Stimulated activated CD8-positive, alpha-beta memory T cell treated with anti-CD3 and anti-CD28 coated beads, Interleukin-15, amount 100 ng/mL, for 24 hours (primary cell): ENCODE results near the gene KAZN.

ENCODE experiments used
- DNase-seq: peaks from one replicate; pipeline ENCODE4 v3.0.0-alpha.2; 2020; ENCODE audit warnings: low read depth

The KAZN gene

DNA sequence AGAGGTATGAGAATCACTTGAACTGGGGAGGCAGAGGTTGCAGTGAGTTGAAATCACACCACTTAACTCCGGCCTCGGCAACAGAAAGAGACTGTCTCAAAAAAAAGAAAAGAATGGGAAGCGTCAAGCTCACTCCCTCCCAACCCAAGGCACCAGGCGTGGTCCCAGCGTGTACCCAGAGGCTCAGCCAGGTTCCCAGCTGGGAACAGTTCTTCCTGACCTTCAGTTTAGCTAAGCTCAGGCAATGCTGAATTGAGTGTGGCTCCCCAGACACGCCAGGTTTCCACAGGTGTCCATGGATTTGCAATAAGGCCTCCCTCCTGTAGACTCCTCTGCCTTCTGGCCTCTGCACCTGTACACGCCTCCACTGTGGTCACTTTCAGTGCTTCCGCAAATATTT is 414.3 kb downstream of the KAZN start:
- DNase-seq: no peak

DNA sequence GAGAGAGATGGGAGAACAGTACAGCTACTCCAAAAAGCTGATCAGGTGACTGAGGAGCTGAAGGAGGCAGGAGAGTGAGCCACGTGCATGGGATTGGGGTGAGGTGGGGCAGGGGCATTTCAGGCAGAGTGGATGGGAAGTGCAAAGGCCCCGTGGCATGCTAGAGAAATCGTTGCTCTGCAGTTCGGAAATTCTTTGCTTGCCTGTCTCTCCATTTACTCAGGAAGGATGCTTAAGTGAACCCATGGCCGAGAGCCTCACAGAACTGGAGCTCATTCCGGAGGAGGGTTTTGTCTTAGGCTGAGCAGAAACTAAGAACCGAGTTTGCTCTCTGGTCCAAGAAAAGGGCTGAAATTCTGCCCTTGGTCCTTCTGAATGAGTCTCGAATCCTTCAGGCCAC is 415.3 kb downstream of the KAZN start:
- DNase-seq: no peak

DNA sequence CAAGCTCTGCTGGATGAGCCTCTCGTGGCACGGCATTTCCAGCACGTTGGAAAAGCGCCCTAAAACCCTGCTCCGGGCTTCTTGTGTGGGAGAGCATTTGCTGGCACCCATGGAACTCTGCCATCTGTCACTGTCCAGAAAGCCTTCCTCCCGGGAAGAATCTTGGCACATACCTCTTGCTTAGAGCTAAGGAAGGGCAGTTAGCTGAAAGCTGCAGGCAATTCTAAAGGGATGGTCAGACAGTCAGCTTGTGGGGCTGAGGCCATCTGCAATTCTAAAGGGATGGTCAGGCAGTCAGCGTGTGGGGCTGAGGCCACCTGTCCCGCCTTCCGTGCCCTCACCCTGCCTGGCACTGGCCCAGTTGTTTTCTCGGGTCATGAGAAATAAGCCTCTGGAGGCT is 416.0 kb downstream of the KAZN start:
- DNase-seq: no peak

DNA sequence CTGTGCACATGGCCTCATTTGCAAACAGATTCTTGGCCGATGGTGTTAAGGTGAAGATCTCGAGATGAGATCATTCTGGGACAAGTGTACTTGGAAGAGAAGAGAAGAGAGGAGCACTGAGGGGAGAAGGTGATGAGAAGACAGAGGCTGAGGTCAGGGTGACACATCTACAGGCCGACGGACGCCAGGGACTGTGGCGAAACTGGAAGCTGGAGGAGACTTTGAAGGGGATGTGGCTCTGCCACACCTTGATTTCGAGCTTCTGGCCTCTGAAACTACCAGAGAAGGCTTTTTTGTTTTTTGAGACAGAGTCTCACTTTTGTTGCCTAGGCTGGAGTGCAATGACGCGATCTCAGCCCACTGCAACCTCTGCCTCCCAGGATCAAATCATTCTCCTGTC is 417.5 kb downstream of the KAZN start:
- no peak for DNase-seq

DNA sequence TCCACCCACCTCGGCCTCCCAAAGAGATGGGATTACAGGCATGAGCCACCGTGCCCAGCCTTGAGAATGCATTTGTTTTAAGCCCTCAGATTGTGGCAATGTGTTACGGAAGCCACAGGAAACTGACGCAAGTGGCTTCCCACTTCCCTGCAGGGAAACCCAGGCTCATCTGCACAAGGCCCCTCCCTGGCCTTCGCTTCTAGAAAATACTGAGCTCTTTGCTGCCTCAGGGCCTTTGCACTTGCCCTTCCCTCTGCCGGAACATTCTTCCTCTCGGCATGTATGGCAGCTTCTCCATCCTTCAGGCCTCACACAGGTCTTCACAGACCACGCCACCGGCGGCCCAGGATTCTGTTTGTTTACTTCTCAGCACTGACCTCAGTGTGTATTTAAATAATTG is 418.0 kb downstream of the KAZN start:
- no peak for DNase-seq

DNA sequence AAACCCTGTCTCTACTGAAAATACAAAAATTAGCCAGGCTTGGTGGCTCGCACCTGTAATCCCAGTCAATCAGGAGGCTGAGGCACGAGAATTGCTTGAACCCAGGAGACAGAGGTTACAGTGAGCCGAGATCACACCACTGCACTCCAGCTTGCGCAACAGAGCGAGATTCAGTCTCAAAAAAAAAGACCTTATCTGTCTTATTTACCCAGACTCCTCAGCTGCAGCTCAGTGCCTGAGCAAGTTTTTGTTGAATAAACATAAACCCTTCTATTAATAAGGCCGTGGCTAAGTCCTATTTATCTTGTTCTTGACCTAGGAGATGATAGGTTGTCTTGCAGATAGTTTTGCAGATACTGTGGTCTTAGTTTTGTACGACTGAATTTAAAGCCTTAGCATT is 418.6 kb downstream of the KAZN start:
- no peak for DNase-seq

DNA sequence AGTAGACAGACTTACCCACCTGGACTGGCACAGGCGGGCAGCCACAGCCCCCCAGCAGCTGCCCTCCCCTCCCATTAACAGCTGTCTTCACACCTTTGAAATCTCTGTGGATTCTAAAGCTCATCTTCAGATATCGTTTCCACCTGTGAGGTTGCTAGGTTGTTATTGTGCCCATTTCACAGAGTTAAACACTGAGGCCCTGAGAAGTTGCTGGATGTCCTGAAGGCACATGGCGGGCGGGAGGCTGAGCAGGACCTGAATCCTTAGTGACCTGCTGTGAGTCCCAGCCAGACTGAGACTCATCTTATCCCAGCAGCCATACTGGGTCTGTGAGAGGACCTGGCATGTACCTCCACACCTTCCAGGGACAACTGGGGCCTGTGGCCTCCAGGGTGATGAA is 420.3 kb downstream of the KAZN start:
- DNase-seq: no peak

DNA sequence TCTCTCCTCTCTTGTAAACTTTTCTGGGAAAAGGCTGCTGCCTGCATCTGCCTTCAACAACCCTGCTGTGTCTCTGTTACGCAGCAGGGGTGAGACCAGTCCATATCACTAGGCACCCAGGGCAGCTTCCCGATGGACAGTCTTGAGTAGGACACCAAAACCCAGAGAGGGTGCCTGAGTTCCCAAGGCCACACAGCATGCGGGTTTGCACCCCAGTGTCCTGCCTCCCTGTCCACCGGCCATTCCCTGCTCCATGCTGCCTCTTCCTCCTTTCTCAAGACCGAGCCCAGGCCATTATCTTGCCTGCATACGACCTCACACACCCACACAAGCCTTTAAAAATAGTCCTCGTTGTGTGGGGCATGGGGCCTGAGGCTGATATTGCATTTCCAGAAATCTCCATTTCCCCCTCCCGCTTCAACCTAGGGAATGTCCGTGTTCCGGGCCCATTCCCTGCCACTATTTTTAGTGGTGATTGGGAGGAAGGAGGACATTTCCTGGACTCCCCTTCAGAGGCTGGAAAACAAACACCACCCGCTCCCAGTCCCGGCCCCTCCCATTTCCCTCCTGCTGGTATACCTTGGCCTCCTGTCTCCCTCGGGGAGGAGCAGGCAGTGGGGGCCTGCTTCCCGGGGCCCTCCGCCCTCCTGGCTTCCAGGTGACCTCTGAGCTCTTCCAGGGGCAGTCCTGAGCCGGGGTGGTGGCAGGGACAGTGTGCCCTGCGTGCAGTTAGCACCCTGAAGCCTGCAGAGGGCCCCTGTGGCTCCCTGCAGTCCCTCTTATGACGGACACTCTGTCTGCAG is 422.7 kb downstream of the KAZN start:
- DNase-seq: no peak

DNA sequence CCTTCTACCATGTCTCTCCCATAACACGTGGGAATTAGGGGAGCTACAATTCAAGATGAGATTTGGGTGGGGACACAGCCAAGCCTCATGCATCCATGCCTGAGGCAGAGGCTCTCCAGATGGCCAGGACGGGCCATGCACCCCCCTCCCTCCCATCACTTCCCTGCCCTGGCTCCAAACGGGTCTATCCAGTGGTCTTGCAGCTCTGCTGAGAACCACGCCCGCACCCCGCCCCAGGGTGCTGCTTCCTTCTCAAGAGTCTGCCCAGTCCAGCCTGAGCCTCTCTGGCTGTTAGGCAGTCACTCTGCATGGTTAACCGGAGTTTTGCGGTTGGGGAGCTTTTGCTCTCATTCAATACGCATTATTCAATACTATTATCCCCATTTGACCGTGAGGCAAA is 423.6 kb downstream of the KAZN start:
- DNase-seq: no peak

DNA sequence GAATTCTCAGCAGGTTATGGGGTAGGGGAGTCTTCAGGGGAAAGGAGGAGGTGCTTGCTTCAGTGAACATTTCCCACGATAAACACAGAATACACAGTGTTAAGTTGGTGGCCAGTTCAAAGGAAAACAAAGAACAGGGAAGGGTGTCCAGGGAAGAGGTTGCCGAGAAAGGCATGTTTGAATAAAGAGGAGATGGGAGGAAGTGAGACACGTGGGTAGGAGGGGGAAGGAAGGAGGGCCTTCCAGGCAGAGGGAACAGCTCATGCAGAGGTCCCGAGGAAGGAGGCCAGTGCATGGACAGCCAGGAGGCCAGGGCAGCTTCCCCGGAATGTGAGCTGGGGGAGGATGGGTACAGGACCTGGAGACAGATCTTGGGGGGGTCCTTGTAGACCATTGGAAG is 424.7 kb downstream of the KAZN start:
- DNase-seq: no peak

DNA sequence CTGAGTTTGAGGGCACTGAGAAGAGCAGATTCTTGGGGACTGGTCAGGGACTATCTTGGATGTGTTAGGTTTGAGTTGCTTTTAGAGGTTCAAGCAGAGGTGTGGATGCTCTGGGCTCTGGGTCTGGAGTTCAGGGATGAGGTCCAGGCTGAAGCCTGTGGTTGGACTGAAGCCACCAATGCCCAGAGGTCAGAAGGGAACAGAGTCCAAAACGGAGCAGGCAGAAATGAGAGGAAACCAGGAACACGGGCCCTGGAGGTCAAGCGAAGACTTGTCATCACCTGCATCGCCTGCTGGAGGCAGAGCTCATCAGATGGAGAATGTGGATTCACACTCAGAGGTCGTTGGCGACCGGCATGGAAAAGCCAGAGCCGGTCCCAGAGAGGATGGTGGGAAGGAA is 425.5 kb downstream of the KAZN start:
- no peak for DNase-seq

DNA sequence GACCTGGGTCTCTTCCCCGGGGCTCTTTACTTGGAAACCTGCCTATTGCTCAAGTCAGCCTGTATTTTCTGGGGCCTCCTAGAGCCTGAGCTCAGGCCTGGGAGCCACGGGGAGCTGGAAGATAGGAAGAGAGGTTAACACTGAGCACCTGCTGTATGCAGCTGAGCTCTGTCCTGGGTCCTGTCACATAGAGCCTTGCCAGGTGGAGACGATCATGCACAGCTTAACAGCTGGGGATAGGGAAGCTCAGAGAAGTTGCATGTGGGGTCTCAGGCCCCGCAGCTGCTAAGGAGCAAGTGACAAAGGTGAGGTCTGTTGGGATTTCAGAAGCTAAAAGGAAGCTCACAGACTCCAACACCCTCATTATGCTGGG is 427.6 kb downstream of the KAZN start:
- DNase-seq: no peak

DNA sequence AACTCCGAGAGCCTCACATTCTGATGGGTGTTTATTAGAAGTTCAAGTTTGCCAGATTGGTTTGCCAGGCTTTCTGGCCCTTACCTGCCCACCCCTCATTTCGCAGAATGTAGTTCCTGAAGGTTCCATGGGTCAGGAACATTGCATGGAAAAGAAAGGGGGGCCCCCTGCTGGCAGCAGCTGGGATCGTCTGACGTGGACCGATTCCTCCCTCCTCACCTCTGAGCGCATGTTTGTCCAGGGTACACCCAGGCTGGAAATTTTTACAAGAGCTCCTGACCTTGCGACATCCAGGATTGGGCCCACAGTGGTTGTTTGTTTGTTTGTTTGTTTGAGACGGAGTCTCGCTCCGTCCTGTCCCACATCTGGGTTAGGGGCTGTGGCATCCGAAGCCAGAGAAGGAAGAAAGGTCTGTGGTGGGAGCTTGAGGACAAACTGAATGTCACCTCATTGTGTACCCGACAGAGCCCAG is 429.1 kb downstream of the KAZN start:
- peak; percentile 20 for DNase-seq

DNA sequence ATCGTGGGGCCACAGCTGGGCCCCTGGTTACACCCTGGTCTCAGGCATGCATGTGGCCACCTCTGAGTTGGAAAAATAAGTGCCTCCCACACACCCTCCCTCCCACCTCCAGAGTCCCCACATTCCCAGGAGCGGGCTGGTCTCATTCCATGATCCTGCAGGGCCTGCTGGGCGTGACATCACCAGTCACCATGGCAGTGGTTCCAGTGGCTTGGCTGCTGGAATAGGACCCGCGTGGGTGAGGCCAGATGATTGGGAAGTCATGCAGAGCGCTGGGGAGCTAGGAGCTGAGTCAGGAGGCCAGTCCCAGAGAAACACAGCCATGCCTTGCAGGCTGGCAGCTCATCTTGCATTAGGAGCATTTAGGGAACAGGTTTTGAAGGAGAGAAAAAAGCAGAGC is 429.6 kb downstream of the KAZN start:
- DNase-seq: no peak

DNA sequence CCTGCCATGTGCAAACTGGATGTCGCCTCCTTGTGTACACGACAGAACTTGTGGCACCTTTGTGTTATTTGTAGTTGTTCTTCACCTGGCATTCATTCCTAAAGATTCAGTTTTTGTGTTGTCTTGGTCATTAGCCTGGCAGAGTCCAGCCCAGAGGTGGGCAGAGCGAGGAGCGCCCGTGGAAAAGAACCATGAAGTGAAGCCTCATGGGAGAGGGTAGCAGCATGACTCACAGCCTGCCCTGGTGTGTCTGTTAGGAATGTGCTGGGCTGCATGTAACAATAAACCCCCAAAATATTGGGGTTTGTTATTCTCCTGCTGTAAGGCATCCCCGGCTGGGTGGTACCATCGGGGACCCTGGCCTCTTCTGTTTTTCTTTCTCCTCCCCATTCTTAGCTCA is 430.1 kb downstream of the KAZN start:
- no peak for DNase-seq

DNA sequence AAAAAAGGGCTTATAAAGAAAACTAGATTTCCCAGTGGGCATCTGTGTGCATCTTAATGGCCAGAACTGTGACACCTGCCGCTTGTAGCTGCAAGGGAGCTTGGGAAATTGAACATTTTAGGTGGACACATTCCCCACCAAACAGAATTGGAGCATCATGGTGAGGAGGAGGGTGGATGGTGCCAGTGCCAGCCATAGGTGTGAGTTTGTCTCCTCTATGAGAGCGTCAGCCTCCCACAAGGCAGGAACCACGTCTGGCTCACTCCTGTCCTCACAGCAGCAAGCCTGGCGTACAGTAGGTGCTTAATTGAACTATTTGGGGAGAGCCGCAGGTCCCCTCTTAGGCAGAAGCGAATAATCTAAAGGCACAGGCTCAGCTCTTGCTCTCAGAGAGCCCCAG is 430.6 kb downstream of the KAZN start:
- no peak for DNase-seq

DNA sequence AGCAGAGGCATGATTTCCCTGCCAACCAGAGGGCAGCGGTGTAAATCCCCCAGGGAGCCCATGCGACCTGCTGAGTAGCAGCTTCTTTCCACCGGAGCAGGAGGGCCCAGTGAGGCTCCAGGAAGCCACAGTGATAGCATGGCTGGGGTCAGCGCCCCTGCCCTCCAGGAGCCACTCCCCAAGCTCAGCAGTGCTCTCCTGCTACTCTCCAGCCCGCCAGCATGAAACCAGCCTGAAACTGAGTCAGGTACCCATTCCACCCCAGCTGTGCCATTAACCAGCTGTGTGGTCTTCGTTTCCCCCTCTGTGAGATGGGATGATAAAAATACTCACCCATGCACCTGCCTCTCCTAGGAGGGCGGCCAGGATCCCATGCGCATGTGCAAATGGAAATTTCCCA is 431.3 kb downstream of the KAZN start:
- no peak for DNase-seq

DNA sequence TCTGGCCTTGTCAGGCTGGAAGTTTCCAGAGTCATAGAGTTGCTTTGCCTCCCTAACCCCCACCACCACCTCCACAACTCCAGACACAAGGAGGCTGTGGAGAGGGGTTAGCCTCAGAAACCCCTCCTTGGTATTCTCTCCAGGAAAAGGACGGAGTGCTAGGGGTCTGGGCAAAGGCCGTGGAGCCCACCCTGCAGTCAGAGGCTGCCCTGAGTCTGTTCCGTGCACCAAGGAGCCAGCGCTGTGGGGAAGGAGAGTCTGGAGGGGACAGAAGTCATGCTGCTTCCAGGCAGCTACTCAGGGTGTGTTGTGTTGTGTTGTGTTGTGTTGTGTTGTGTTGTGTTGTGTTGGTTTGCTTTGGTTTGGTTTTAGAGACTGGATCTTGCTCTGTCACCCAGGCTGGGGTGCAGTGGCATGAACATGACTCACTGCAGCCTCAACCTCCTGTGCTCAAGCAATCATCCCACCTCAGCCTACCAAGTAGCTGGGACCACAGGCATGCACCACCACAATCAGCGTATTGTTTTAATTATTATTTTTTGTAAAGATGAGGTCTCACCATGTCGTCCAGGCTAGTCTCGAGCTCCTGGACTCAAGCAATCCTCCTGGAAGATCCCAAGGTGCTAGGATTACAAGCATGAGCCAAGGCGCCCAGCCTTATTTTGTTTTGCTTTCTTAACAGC is 432.9 kb downstream of the KAZN start:
- DNase-seq: no peak

DNA sequence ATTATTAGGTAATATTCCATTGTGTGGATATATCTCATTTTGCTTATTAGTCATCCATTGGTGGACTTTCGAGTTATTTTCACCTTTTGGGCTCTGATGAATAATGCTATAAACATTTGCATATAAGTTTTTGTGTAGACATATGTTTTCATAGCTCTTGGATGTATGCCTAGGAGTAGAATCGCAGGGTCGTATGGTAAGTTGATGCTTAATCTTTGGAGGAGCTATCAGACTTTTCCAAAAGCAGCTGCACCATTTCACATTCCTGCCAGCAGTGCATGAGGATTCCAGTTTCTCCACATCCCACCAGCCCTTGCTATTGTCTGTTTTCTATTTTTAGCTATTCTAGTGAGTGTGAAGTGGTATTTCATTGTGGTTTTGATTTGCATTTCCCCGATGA is 434.8 kb downstream of the KAZN start:
- DNase-seq: no peak

DNA sequence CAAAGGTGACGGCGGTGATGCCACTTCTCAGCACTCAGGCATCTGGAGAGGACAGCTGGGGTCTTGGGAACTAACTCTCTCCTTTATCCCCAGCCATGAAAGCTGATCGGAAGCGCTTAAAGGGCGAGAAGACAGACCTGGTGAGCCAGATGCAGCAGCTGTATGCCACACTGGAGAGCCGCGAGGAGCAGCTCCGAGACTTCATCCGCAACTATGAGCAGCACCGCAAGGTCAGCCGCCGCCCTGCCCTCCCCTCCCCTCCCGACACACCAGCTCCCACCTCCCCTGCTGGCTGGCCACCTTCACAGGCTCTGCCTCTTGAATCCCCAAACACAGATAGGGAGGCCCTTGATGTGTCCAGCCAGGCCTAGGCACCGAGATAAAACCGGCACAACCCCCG is 436.2 kb downstream of the KAZN start:
- DNase-seq: no peak

DNA sequence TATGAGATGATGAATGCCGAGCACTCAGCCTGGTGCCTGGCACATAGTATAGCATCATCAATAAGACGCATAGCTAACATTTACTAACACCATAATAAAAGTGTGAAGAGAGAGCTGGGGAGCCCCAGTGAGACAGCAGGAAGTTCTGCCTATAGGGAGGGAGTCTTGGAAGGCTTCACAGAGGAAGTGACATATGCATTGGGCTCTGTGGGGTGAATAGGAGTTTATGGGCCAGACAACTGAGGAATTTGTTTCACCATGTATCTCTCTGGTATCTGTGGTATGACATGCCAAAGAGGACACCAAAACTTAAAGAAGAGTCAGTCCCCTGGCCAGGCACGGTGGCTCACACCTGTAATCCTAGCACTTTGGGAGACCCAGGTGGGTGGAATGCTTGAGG is 436.8 kb downstream of the KAZN start:
- DNase-seq: no peak

DNA sequence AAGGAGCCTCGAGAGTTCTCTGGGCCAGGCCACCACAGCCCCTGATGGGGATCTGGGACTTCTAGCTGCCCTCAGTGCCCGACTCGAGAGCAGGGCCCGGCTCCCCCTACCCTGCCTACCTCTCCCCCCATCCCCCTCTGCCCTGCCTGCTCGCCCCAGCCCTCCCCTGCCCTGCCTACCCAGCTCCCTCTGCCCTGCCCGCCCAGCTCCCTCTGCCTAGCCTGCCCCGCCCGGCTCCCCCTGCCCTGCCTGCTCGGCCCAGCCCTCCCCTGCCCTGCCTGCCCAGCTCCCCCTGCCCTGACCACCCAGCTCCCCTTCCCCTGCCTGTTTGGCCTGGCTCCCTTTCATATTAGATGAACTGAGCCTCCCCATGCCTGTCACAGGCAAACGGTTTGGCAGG is 437.6 kb downstream of the KAZN start:
- no peak for DNase-seq

DNA sequence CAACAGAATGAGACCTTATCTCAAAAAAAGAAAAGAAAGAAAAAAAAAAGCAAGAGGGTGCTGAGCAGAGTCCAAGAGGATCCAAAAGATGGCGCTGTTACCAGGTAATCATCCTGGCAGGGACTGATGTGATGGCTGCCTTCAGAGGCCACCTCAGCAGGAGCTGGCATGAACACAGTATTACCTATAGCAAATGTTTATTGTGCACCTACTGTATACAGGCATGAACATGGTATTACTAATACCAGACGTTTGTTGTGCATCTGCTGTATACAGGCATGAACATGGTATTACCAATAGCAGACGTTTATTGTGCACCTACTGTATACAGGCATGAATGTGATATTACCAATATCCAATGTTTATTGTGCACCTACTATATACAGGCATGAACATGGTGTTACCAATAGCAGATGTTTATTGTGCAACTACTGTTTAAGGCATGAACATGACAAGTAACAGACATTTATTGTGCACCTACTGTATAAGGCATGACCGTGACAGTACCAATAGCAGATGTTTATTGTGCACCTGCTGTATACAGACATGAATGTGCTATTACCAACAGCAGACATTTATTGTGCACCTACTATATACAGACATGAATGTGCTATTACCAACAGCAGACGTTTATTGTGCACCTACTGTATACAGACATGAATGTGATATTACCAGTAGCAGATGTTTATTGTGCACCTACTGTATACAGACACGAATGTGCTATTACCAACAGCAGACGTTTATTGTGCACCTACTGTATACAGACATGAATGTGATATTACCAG is 439.9 kb downstream of the KAZN start:
- DNase-seq: no peak
